H9 (cell line): Measurements from ENCODE around the gene CEP112. TPM values are rescaled to one million over a fixed set of nuclear protein-coding genes. Genes with fewer than 3 reads are reported as not detected.

Experiments used
- DNase-seq: peaks from one replicate; pipeline ENCODE4 v3.0.0-alpha.2; 2017
- H2AFZ ChIP-seq: one replicate; pipeline ENCODE4 v1.6.1; 2013; ENCODE audit warnings: mild to moderate bottlenecking, low read length, control low read depth, moderate library complexity
- H2AK5ac ChIP-seq: 2 replicates; pipeline ENCODE4 v1.6.1; 2013; ENCODE audit warnings: low read length, control low read depth, mixed read lengths; ENCODE audit not compliant: insufficient read length
- H2BK120ac ChIP-seq: one replicate; pipeline ENCODE4 v1.6.1; 2013; ENCODE audit warnings: low read depth, mild to moderate bottlenecking, low read length, control low read depth, inconsistent platforms; ENCODE audit not compliant: poor library complexity, severe bottlenecking
- H2BK12ac ChIP-seq: 2 replicates; pipeline ENCODE4 v1.6.1; 2013; ENCODE audit warnings: low read length, control low read depth, mixed read lengths, low read depth; ENCODE audit not compliant: insufficient read length
- H2BK15ac ChIP-seq: 2 replicates; pipeline ENCODE4 v1.6.1; 2013; ENCODE audit warnings: low read depth, low read length, control low read depth
- H2BK20ac ChIP-seq: one replicate; pipeline ENCODE4 v1.6.1; 2013; ENCODE audit warnings: low read depth, mild to moderate bottlenecking, low read length, control low read depth, inconsistent platforms; ENCODE audit not compliant: poor library complexity, severe bottlenecking
- H2BK5ac ChIP-seq: 2 replicates; pipeline ENCODE4 v1.6.1; 2013; ENCODE audit warnings: low read length, control low read depth, mixed read lengths; ENCODE audit not compliant: insufficient read length
- H3K14ac ChIP-seq: 2 replicates; pipeline ENCODE4 v1.6.1; 2013; ENCODE audit warnings: low read length, control low read depth; ENCODE audit not compliant: insufficient read depth
- H3K18ac ChIP-seq: 2 replicates; pipeline ENCODE4 v1.6.1; 2013; ENCODE audit warnings: low read depth, mild to moderate bottlenecking, mixed read lengths, low read length, control low read depth; ENCODE audit not compliant: insufficient read length
- H3K23ac ChIP-seq: 2 replicates; pipeline ENCODE4 v1.6.1; 2013; ENCODE audit warnings: low read length, control low read depth, mixed read lengths, low read depth; ENCODE audit not compliant: insufficient read length
- H3K23me2 ChIP-seq: 2 replicates; pipeline ENCODE4 v1.6.1; 2013; ENCODE audit warnings: low read depth, mild to moderate bottlenecking, mixed read lengths, low read length, control low read depth; ENCODE audit not compliant: insufficient read length, poor library complexity, severe bottlenecking
- H3K27ac ChIP-seq: 2 replicates; pipeline ENCODE4 v1.5.1; 2013; ENCODE audit warnings: low read length, control low read depth, mixed read lengths, low read depth; ENCODE audit not compliant: insufficient read length
- H3K27me3 ChIP-seq: 2 replicates; pipeline ENCODE4 v1.6.1; 2013; ENCODE audit warnings: low read length, control low read depth, inconsistent platforms; ENCODE audit not compliant: insufficient read depth
- H3K4ac ChIP-seq: 2 replicates; pipeline ENCODE4 v1.6.1; 2013; ENCODE audit warnings: low read depth, mild to moderate bottlenecking, control low read depth, inconsistent platforms, low read length, moderate library complexity
- H3K4me1 ChIP-seq: 2 replicates; pipeline ENCODE4 v1.6.1; 2013; ENCODE audit warnings: low read length, control low read depth, inconsistent platforms; ENCODE audit not compliant: insufficient read depth
- H3K4me2 ChIP-seq: 2 replicates; pipeline ENCODE4 v1.6.1; 2013; ENCODE audit warnings: low read length, control low read depth, mixed read lengths; ENCODE audit not compliant: insufficient read length, insufficient read depth
- H3K56ac ChIP-seq: 2 replicates; pipeline ENCODE4 v1.6.1; 2013; ENCODE audit warnings: low read depth, mild to moderate bottlenecking, mixed read lengths, low read length, control low read depth; ENCODE audit not compliant: insufficient read length
- H3K79me1 ChIP-seq: 2 replicates; pipeline ENCODE4 v1.6.1; 2013; ENCODE audit warnings: low read depth, mild to moderate bottlenecking, moderate library complexity, low read length, control low read depth, inconsistent platforms; ENCODE audit not compliant: insufficient read depth, poor library complexity, severe bottlenecking
- H3K79me2 ChIP-seq: 2 replicates; pipeline ENCODE4 v1.6.1; 2013; ENCODE audit warnings: low read length, control low read depth, inconsistent platforms; ENCODE audit not compliant: insufficient read depth
- H3K9ac ChIP-seq: 2 replicates; pipeline ENCODE4 v1.6.1; 2013; ENCODE audit warnings: low read length, control low read depth, mixed read lengths; ENCODE audit not compliant: insufficient read length; ENCODE audit errors: extremely low read depth
- H3K9me3 ChIP-seq: one replicate; pipeline ENCODE4 v1.6.1; 2013; ENCODE audit warnings: low read depth, low read length, inconsistent platforms; ENCODE audit not compliant: control insufficient read depth
- H3T11ph ChIP-seq: one replicate; pipeline ENCODE4 v1.6.1; 2013; ENCODE audit warnings: mild to moderate bottlenecking, low read length, control low read depth, inconsistent platforms
- H4K20me1 ChIP-seq: one replicate; pipeline ENCODE4 v1.6.1; 2013; ENCODE audit not compliant: control insufficient read depth, insufficient read length, insufficient read depth
- H4K5ac ChIP-seq: 2 replicates; pipeline ENCODE4 v1.6.1; 2013; ENCODE audit warnings: low read depth, mild to moderate bottlenecking, mixed read lengths, low read length, control low read depth; ENCODE audit not compliant: insufficient read length
- H4K8ac ChIP-seq: replicated peaks from 2 replicates; pipeline ENCODE4 v1.6.1; 2013; ENCODE audit warnings: low read length, control low read depth, mixed read lengths, low read depth; ENCODE audit not compliant: insufficient read length
- H4K91ac ChIP-seq: 2 replicates; pipeline ENCODE4 v1.6.1; 2013; ENCODE audit warnings: low read depth, mild to moderate bottlenecking, moderate library complexity, mixed read lengths, low read length, control low read depth; ENCODE audit not compliant: insufficient read length
- H3K27ac Mint-ChIP-seq, 3 experiments: 2 replicates in 2 of 3; 3 replicates in 1 of 3; pipeline ENCODE4 v1.8.0; 2020 to 2021; ENCODE audit warnings: mixed read lengths in 3 of 3, mild to moderate bottlenecking in 1 of 3, moderate library complexity in 1 of 3
- H3K27me3 Mint-ChIP-seq: 2 replicates; pipeline ENCODE4 v1.8.0; 2021; ENCODE audit warnings: low read depth, mild to moderate bottlenecking, moderate library complexity, mixed read lengths
- H3K36me3 Mint-ChIP-seq, 3 experiments: 2 replicates in 2 of 3; 3 replicates in 1 of 3; pipeline ENCODE4 v1.8.0; 2020 to 2021; ENCODE audit warnings: low read depth in 3 of 3, mixed read lengths in 3 of 3; ENCODE audit not compliant: insufficient read depth in 1 of 3
- H3K4me1 Mint-ChIP-seq, 2 experiments: 2 replicates each; pipeline ENCODE4 v1.8.0; 2020; ENCODE audit warnings: mixed read lengths in 2 of 2
- H3K4me3 Mint-ChIP-seq, 2 experiments: 2 replicates in 1 of 2; 3 replicates in 1 of 2; pipeline ENCODE4 v1.8.0; 2020 to 2021; ENCODE audit warnings: mild to moderate bottlenecking in 2 of 2, mixed read lengths in 2 of 2, moderate library complexity in 1 of 2
- H3K9me3 Mint-ChIP-seq, 2 experiments: 2 replicates in 1 of 2; 3 replicates in 1 of 2; pipeline ENCODE4 v1.8.0; 2020; ENCODE audit warnings: mild to moderate bottlenecking in 2 of 2, mixed read lengths in 2 of 2, moderate library complexity in 1 of 2
- CTCF ChIP-seq: fragments of 200-600 bp; sonication (generic); conservative IDR thresholded peaks from 3 replicates; pipeline ENCODE4 v1.8.0; 2021; ENCODE audit warnings: antibody characterized with exemption, mild to moderate bottlenecking
- WGBS: extraction: QIAGEN DNeasy Blood & Tissue Kit; methylation state at CpG from one replicate; pipeline ENCODE4 v1.1.7; 2013; ENCODE audit warnings: missing lambda C conversion rate, low lambda C conversion rate, mixed read lengths; ENCODE audit not compliant: insufficient read length; ENCODE audit errors: extremely low coverage; 5-methylcytosine and 5-hydroxymethylcytosine counted together
- total RNA-seq: library from RNA; stranded (reverse); gene quantifications from 2 replicates; pipeline ENCODE4 v1.2.1, GENCODE V29; 2021

CEP112 gene
- total RNA-seq, 1 experiment from 2014 or later, result 5.4 TPM

GRCh38 chr17:66089764-66090163 is 102.2 kb downstream of the CEP112 start:
- Histone ChIP-seq H3K23ac (no peak overlapping the region), H2AFZ (no peak overlapping the region), H4K5ac (no peak overlapping the region), H2BK12ac (no peak overlapping the region), H2BK20ac (no peak overlapping the region), H3T11ph (no peak overlapping the region), H3K23me2 (no peaks in the 10 kb centered on the region), H3K4ac (no peak overlapping the region), H4K8ac (no peak overlapping the region), H3K9me3 (no peaks in the 10 kb centered on the region), H2AK5ac (no peak overlapping the region), H4K91ac (no peak overlapping the region), H2BK15ac (no peak overlapping the region), H3K18ac (no peak overlapping the region), H3K79me1 (no peaks in the 10 kb centered on the region), H4K20me1 (no peaks in the 10 kb centered on the region), H3K4me2 (no peak overlapping the region), H3K4me1 (no peaks in the 10 kb centered on the region), H2BK120ac (no peak overlapping the region), H3K14ac (no peak overlapping the region), H3K9ac (no peak overlapping the region), H3K27me3 (no peaks in the 10 kb centered on the region), H3K27ac (no peak overlapping the region), H2BK5ac (no peak overlapping the region), H3K79me2 (no peaks in the 10 kb centered on the region), H3K56ac (no peak overlapping the region)
- H3K36me3 Mint-ChIP-seq, result peaks cover 5 to 9% (median 6%) of the 10 kb centered on the region in 3 experiments; a peak in 6 of 7 replicates
- H3K4me3 Mint-ChIP-seq, result no peak overlapping the region
- no peak for TF ChIP-seq CTCF
- no peak for DNase-seq
- no CpG with 5 or more reads among the region's 1 CpG for WGBS
- peaks cover 4 to 7% of the 10 kb centered on the region in 2 experiments for H3K9me3 Mint-ChIP-seq
- no peaks in the 10 kb centered on the region for H3K27me3 Mint-ChIP-seq
- H3K27ac Mint-ChIP-seq, result no peak overlapping the region
- peaks cover 0 to 2% of the 10 kb centered on the region in 2 experiments; a peak in 2 of 4 replicates for H3K4me1 Mint-ChIP-seq
